Testis (tissue), 2 donors: ENCODE data around the gene CBARP.

Experiments used
- POLR2A ChIP-seq: fragments of 450-650 bp; IDR thresholded peaks from one replicate; pipeline ENCODE4 v1.6.1; 2017; ENCODE audit warnings: antibody characterized with exemption, mild to moderate bottlenecking, moderate library complexity
- TF ChIP-seq, protein P1 (sequence below), 3 experiments: fragments of 450-650 bp in 2 of 3; fragments of 200-600 bp in 1 of 3; sonication (generic) in 1 of 3; IDR thresholded peaks; one replicate each; pipeline ENCODE4 v1.5.1; 2016 to 2019; ENCODE audit warnings: antibody characterized with exemption in 3 of 3, mild to moderate bottlenecking in 2 of 3, moderate library complexity in 1 of 3

DNA sequence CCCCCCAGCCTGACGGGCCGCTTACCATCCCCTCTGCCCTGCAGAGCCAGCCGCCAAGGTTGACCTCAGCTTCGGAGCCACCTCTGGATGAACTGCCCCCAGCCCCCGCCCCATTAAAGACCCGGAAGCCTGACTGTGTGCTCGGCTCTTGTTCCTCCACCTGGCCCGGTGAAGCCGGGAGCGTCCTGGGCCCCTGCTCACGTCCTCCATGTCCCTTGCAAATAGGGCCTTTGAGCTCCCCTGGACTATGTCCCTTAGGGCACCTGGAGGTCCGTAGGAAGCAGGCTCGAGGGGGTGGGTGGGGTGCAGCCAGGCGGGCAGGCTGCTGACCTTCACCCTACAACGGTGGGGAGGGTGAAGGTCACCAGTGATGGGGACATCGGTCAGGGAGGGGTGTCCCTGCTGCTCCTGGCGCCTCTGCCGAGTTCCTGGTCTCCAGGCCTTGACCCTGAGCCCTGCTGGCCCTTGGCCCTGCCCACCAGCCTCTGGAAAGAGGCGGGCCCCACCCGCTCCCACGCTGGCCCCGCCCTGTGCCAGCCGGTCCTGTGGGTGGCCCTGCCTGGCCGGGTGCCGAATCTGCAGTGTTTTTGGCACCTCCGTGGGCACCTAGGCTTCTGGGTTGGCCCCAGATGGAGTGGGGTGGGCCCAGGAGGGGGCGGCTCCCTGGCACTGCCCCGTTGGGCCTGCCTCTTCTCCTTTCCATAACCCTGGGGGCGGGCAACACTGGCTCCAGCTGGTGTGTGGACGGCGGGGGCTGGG, 7.1 kb upstream of the CBARP start:
- TF ChIP-seq, protein P1, sequence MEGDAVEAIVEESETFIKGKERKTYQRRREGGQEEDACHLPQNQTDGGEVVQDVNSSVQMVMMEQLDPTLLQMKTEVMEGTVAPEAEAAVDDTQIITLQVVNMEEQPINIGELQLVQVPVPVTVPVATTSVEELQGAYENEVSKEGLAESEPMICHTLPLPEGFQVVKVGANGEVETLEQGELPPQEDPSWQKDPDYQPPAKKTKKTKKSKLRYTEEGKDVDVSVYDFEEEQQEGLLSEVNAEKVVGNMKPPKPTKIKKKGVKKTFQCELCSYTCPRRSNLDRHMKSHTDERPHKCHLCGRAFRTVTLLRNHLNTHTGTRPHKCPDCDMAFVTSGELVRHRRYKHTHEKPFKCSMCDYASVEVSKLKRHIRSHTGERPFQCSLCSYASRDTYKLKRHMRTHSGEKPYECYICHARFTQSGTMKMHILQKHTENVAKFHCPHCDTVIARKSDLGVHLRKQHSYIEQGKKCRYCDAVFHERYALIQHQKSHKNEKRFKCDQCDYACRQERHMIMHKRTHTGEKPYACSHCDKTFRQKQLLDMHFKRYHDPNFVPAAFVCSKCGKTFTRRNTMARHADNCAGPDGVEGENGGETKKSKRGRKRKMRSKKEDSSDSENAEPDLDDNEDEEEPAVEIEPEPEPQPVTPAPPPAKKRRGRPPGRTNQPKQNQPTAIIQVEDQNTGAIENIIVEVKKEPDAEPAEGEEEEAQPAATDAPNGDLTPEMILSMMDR (IDR thresholded peaks at IDR 0.05), result no peak
- TF ChIP-seq POLR2A, result no peak
